PC-3 (cell line): Measurements from ENCODE around the gene TNNT2.

Experiments
- EZH2 ChIP-seq: fragments of 300-600 bp; sonication (generic); IDR thresholded peaks from one replicate; pipeline ENCODE4 v1.6.1; 2017; ENCODE audit warnings: antibody characterized with exemption, mild to moderate bottlenecking, low read length; ENCODE audit not compliant: unreplicated experiment
- EZH2phosphoT487 ChIP-seq: fragments of 300-600 bp; sonication (generic); IDR thresholded peaks from 2 replicates; pipeline ENCODE4 v1.6.1; 2018; ENCODE audit warnings: mild to moderate bottlenecking, antibody characterized with exemption, low read length, borderline replicate concordance
- TF ChIP-seq, protein P1 (sequence below): fragments of 300-600 bp; sonication (generic); conservative IDR thresholded peaks from 2 replicates; pipeline ENCODE4 v1.5.1; 2017; ENCODE audit warnings: antibody characterized with exemption, low read depth, mild to moderate bottlenecking, low read length

DNA sequence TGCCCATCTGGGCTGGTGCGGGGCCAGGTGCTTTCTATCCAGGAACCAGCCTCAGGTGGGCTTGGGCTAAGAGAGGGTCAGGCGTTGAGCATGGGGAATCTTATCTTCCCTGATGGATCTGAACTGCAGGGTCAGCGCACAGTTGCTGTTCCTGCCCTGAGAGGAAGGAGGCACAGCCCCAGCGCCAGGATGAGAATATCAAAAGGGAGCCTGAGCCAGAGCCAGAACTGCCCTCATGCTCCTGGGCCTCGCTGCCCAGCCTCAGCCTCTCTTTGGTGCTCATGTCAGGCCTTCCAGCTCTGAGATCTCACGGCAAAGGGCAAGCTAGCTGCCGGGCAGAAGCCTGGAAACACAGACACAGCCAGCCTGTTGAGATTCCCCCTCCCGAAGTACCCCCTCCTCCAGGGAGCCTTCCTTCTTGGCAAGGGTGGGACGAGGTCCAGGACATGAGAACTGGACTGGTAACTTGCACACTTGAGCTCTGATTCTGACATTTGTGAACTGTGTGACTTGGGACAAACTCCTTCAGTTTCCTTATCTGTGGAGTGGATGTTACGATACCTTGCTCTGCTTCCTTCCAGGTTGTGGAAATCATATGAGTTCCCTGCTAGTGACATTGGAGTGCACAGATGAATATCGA, 22.9 kb upstream of the TNNT2 start:
- TF ChIP-seq, protein P1, sequence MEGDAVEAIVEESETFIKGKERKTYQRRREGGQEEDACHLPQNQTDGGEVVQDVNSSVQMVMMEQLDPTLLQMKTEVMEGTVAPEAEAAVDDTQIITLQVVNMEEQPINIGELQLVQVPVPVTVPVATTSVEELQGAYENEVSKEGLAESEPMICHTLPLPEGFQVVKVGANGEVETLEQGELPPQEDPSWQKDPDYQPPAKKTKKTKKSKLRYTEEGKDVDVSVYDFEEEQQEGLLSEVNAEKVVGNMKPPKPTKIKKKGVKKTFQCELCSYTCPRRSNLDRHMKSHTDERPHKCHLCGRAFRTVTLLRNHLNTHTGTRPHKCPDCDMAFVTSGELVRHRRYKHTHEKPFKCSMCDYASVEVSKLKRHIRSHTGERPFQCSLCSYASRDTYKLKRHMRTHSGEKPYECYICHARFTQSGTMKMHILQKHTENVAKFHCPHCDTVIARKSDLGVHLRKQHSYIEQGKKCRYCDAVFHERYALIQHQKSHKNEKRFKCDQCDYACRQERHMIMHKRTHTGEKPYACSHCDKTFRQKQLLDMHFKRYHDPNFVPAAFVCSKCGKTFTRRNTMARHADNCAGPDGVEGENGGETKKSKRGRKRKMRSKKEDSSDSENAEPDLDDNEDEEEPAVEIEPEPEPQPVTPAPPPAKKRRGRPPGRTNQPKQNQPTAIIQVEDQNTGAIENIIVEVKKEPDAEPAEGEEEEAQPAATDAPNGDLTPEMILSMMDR, result no peak
- TF ChIP-seq EZH2 (no peak), EZH2phosphoT487 (no peak)
